H9 (cell line): ENCODE data around the gene GIGYF1. TPM values are rescaled to one million over a fixed set of nuclear protein-coding genes. Genes with fewer than 3 reads are reported as not detected.
"Not testable (repeated sequence)": the region's sequence is repeated elsewhere in the genome, so short reads cannot be mapped to it uniquely, and the experiment has no call there.

Experiments used
- DNase-seq: peaks from one replicate; pipeline ENCODE4 v3.0.0-alpha.2; 2017
- H2AFZ ChIP-seq: one replicate; pipeline ENCODE4 v1.6.1; 2013; ENCODE audit warnings: mild to moderate bottlenecking, low read length, control low read depth, moderate library complexity
- H2AK5ac ChIP-seq: 2 replicates; pipeline ENCODE4 v1.6.1; 2013; ENCODE audit warnings: low read length, control low read depth, mixed read lengths; ENCODE audit not compliant: insufficient read length
- H2BK120ac ChIP-seq: one replicate; pipeline ENCODE4 v1.6.1; 2013; ENCODE audit warnings: low read depth, mild to moderate bottlenecking, low read length, control low read depth, inconsistent platforms; ENCODE audit not compliant: poor library complexity, severe bottlenecking
- H2BK12ac ChIP-seq: 2 replicates; pipeline ENCODE4 v1.6.1; 2013; ENCODE audit warnings: low read length, control low read depth, mixed read lengths, low read depth; ENCODE audit not compliant: insufficient read length
- H2BK15ac ChIP-seq: 2 replicates; pipeline ENCODE4 v1.6.1; 2013; ENCODE audit warnings: low read depth, low read length, control low read depth
- H2BK20ac ChIP-seq: one replicate; pipeline ENCODE4 v1.6.1; 2013; ENCODE audit warnings: low read depth, mild to moderate bottlenecking, low read length, control low read depth, inconsistent platforms; ENCODE audit not compliant: poor library complexity, severe bottlenecking
- H2BK5ac ChIP-seq: 2 replicates; pipeline ENCODE4 v1.6.1; 2013; ENCODE audit warnings: low read length, control low read depth, mixed read lengths; ENCODE audit not compliant: insufficient read length
- H3K14ac ChIP-seq: 2 replicates; pipeline ENCODE4 v1.6.1; 2013; ENCODE audit warnings: low read length, control low read depth; ENCODE audit not compliant: insufficient read depth
- H3K18ac ChIP-seq: 2 replicates; pipeline ENCODE4 v1.6.1; 2013; ENCODE audit warnings: low read depth, mild to moderate bottlenecking, mixed read lengths, low read length, control low read depth; ENCODE audit not compliant: insufficient read length
- H3K23ac ChIP-seq: 2 replicates; pipeline ENCODE4 v1.6.1; 2013; ENCODE audit warnings: low read length, control low read depth, mixed read lengths, low read depth; ENCODE audit not compliant: insufficient read length
- H3K23me2 ChIP-seq: 2 replicates; pipeline ENCODE4 v1.6.1; 2013; ENCODE audit warnings: low read depth, mild to moderate bottlenecking, mixed read lengths, low read length, control low read depth; ENCODE audit not compliant: insufficient read length, poor library complexity, severe bottlenecking
- H3K27ac ChIP-seq: 2 replicates; pipeline ENCODE4 v1.5.1; 2013; ENCODE audit warnings: low read length, control low read depth, mixed read lengths, low read depth; ENCODE audit not compliant: insufficient read length
- H3K27me3 ChIP-seq: 2 replicates; pipeline ENCODE4 v1.6.1; 2013; ENCODE audit warnings: low read length, control low read depth, inconsistent platforms; ENCODE audit not compliant: insufficient read depth
- H3K4ac ChIP-seq: 2 replicates; pipeline ENCODE4 v1.6.1; 2013; ENCODE audit warnings: low read depth, mild to moderate bottlenecking, control low read depth, inconsistent platforms, low read length, moderate library complexity
- H3K4me1 ChIP-seq: 2 replicates; pipeline ENCODE4 v1.6.1; 2013; ENCODE audit warnings: low read length, control low read depth, inconsistent platforms; ENCODE audit not compliant: insufficient read depth
- H3K4me2 ChIP-seq: 2 replicates; pipeline ENCODE4 v1.6.1; 2013; ENCODE audit warnings: low read length, control low read depth, mixed read lengths; ENCODE audit not compliant: insufficient read length, insufficient read depth
- H3K56ac ChIP-seq: 2 replicates; pipeline ENCODE4 v1.6.1; 2013; ENCODE audit warnings: low read depth, mild to moderate bottlenecking, mixed read lengths, low read length, control low read depth; ENCODE audit not compliant: insufficient read length
- H3K79me1 ChIP-seq: 2 replicates; pipeline ENCODE4 v1.6.1; 2013; ENCODE audit warnings: low read depth, mild to moderate bottlenecking, moderate library complexity, low read length, control low read depth, inconsistent platforms; ENCODE audit not compliant: insufficient read depth, poor library complexity, severe bottlenecking
- H3K79me2 ChIP-seq: 2 replicates; pipeline ENCODE4 v1.6.1; 2013; ENCODE audit warnings: low read length, control low read depth, inconsistent platforms; ENCODE audit not compliant: insufficient read depth
- H3K9ac ChIP-seq: 2 replicates; pipeline ENCODE4 v1.6.1; 2013; ENCODE audit warnings: low read length, control low read depth, mixed read lengths; ENCODE audit not compliant: insufficient read length; ENCODE audit errors: extremely low read depth
- H3K9me3 ChIP-seq: one replicate; pipeline ENCODE4 v1.6.1; 2013; ENCODE audit warnings: low read depth, low read length, inconsistent platforms; ENCODE audit not compliant: control insufficient read depth
- H3T11ph ChIP-seq: one replicate; pipeline ENCODE4 v1.6.1; 2013; ENCODE audit warnings: mild to moderate bottlenecking, low read length, control low read depth, inconsistent platforms
- H4K20me1 ChIP-seq: one replicate; pipeline ENCODE4 v1.6.1; 2013; ENCODE audit not compliant: control insufficient read depth, insufficient read length, insufficient read depth
- H4K5ac ChIP-seq: 2 replicates; pipeline ENCODE4 v1.6.1; 2013; ENCODE audit warnings: low read depth, mild to moderate bottlenecking, mixed read lengths, low read length, control low read depth; ENCODE audit not compliant: insufficient read length
- H4K8ac ChIP-seq: replicated peaks from 2 replicates; pipeline ENCODE4 v1.6.1; 2013; ENCODE audit warnings: low read length, control low read depth, mixed read lengths, low read depth; ENCODE audit not compliant: insufficient read length
- H4K91ac ChIP-seq: 2 replicates; pipeline ENCODE4 v1.6.1; 2013; ENCODE audit warnings: low read depth, mild to moderate bottlenecking, moderate library complexity, mixed read lengths, low read length, control low read depth; ENCODE audit not compliant: insufficient read length
- H3K27ac Mint-ChIP-seq, 3 experiments: 2 replicates in 2 of 3; 3 replicates in 1 of 3; pipeline ENCODE4 v1.8.0; 2020 to 2021; ENCODE audit warnings: mixed read lengths in 3 of 3, mild to moderate bottlenecking in 1 of 3, moderate library complexity in 1 of 3
- H3K27me3 Mint-ChIP-seq: 2 replicates; pipeline ENCODE4 v1.8.0; 2021; ENCODE audit warnings: low read depth, mild to moderate bottlenecking, moderate library complexity, mixed read lengths
- H3K36me3 Mint-ChIP-seq, 3 experiments: 2 replicates in 2 of 3; 3 replicates in 1 of 3; pipeline ENCODE4 v1.8.0; 2020 to 2021; ENCODE audit warnings: low read depth in 3 of 3, mixed read lengths in 3 of 3; ENCODE audit not compliant: insufficient read depth in 1 of 3
- H3K4me1 Mint-ChIP-seq, 2 experiments: 2 replicates each; pipeline ENCODE4 v1.8.0; 2020; ENCODE audit warnings: mixed read lengths in 2 of 2
- H3K4me3 Mint-ChIP-seq, 2 experiments: 2 replicates in 1 of 2; 3 replicates in 1 of 2; pipeline ENCODE4 v1.8.0; 2020 to 2021; ENCODE audit warnings: mild to moderate bottlenecking in 2 of 2, mixed read lengths in 2 of 2, moderate library complexity in 1 of 2
- H3K9me3 Mint-ChIP-seq, 2 experiments: 2 replicates in 1 of 2; 3 replicates in 1 of 2; pipeline ENCODE4 v1.8.0; 2020; ENCODE audit warnings: mild to moderate bottlenecking in 2 of 2, mixed read lengths in 2 of 2, moderate library complexity in 1 of 2
- CTCF ChIP-seq: fragments of 200-600 bp; sonication (generic); conservative IDR thresholded peaks from 3 replicates; pipeline ENCODE4 v1.8.0; 2021; ENCODE audit warnings: antibody characterized with exemption, mild to moderate bottlenecking
- WGBS: extraction: QIAGEN DNeasy Blood & Tissue Kit; methylation state at CpG from one replicate; pipeline ENCODE4 v1.1.7; 2013; ENCODE audit warnings: missing lambda C conversion rate, low lambda C conversion rate, mixed read lengths; ENCODE audit not compliant: insufficient read length; ENCODE audit errors: extremely low coverage; 5-methylcytosine and 5-hydroxymethylcytosine counted together
- total RNA-seq: library from RNA; stranded (reverse); gene quantifications from 2 replicates; pipeline ENCODE4 v1.2.1, GENCODE V29; 2021

The GIGYF1 gene
- total RNA-seq, 1 experiment from 2014 or later = 104 TPM

GRCh38 chr7:100705320-100705752, 11.3 kb upstream of the GIGYF1 start:
- Histone ChIP-seq H4K91ac (no peak overlapping the region), H2AFZ (no peak overlapping the region), H3K18ac (peak overlapping the region; percentile 61), H3K23ac (no peak overlapping the region), H4K20me1 (no peaks in the 10 kb centered on the region), H3K4ac (no peak overlapping the region), H3K23me2 (peaks cover 15% of the 10 kb centered on the region), H2BK12ac (no peak overlapping the region), H3K9me3 (no peaks in the 10 kb centered on the region), H2AK5ac (no peak overlapping the region), H3K56ac (no peak overlapping the region), H3T11ph (no peak overlapping the region), H4K8ac (no peak overlapping the region), H3K27me3 (no peaks in the 10 kb centered on the region), H3K27ac (no peak overlapping the region), H3K79me1 (peaks cover 5% of the 10 kb centered on the region), H3K4me1 (no peaks in the 10 kb centered on the region; the same call in 1 of the 2 replicates), H2BK15ac (no peak overlapping the region), H2BK20ac (no peak overlapping the region), H3K14ac (peak overlapping the region; percentile 83), H3K79me2 (peaks cover 10% of the 10 kb centered on the region; the same call in 1 of the 2 replicates), H2BK5ac (no peak overlapping the region), H3K4me2 (peak overlapping the region; percentile 81), H2BK120ac (no peak overlapping the region), H4K5ac (no peak overlapping the region), H3K9ac (peak overlapping the region; percentile 87)
- H3K27me3 Mint-ChIP-seq = no peaks in the 10 kb centered on the region; the same call in 1 of the 2 replicates
- WGBS = no CpG with 5 or more reads among the region's 25 CpGs
- peaks cover 6 to 10% of the 10 kb centered on the region in 2 experiments for H3K4me1 Mint-ChIP-seq
- peak overlapping the region; percentile 84 to 98 (median 94); a peak in 6 of 7 replicates for H3K27ac Mint-ChIP-seq
- TF ChIP-seq CTCF = peak; percentile 96
- H3K9me3 Mint-ChIP-seq = peaks cover 0 to 2% of the 10 kb centered on the region in 2 experiments; a peak in 1 of 5 replicates
- H3K4me3 Mint-ChIP-seq = peak overlapping the region; percentile 96 to 99
- peaks cover 4 to 20% (median 17%) of the 10 kb centered on the region in 3 experiments; a peak in 6 of 7 replicates for H3K36me3 Mint-ChIP-seq
- peak; percentile 87 for DNase-seq

GRCh38 chr7:100701089-100701488, 7.0 kb upstream of the GIGYF1 start:
- not testable (repeated sequence) for H3K9me3 Mint-ChIP-seq, H2BK20ac ChIP-seq, H3K27me3 ChIP-seq, H3T11ph ChIP-seq, H2AFZ ChIP-seq, H3K9ac ChIP-seq, H3K4me1 ChIP-seq, H4K8ac ChIP-seq, H2BK12ac ChIP-seq, H3K36me3 Mint-ChIP-seq, H2BK120ac ChIP-seq, H3K27me3 Mint-ChIP-seq, H4K91ac ChIP-seq, H2AK5ac ChIP-seq, H3K18ac ChIP-seq, H3K23ac ChIP-seq, H3K4me1 Mint-ChIP-seq, H3K9me3 ChIP-seq, H3K4me2 ChIP-seq, H4K20me1 ChIP-seq, H4K5ac ChIP-seq, H3K79me1 ChIP-seq, H3K14ac ChIP-seq, H2BK15ac ChIP-seq, H2BK5ac ChIP-seq, H3K4ac ChIP-seq, H3K23me2 ChIP-seq, DNase-seq, H3K4me3 Mint-ChIP-seq, H3K56ac ChIP-seq, H3K79me2 ChIP-seq, H3K27ac ChIP-seq
- WGBS = no CpG with 5 or more reads among the region's 3 CpGs
- peak overlapping the region in 2 of 3 experiments; percentile 10 to 54; a peak in 3 of 7 replicates for H3K27ac Mint-ChIP-seq
